Suprapubic skin (tissue), 4 donors: ENCODE measurements around the gene C5AR2.

Experiments
- CTCF ChIP-seq, 2 donors: fragments of 200-600 bp in 1 of 2; fragments of 450-650 bp in 1 of 2; sonication (generic) in 1 of 2; IDR thresholded peaks; one replicate each; pipeline ENCODE4 v1.5.1; 2016 to 2019; ENCODE audit warnings: antibody characterized with exemption in 2 of 2, mild to moderate bottlenecking in 1 of 2, moderate library complexity in 1 of 2
- POLR2A ChIP-seq, 2 donors: fragments of 450-650 bp; IDR thresholded peaks; one replicate each; pipeline ENCODE4 v1.6.1; 2017; ENCODE audit warnings: antibody characterized with exemption in 2 of 2, mild to moderate bottlenecking in 2 of 2, moderate library complexity in 2 of 2
- POLR2AphosphoS5 ChIP-seq, 3 donors: sonication (generic); formaldehyde crosslinking; IDR thresholded peaks; one replicate each; pipeline ENCODE4 v1.6.1; 2017; ENCODE audit warnings: antibody characterized with exemption in 3 of 3

- TF ChIP-seq CTCF (IDR thresholded peaks at IDR 0.05) (no peak), POLR2A (IDR thresholded peaks at IDR 0.05) (no peak), POLR2AphosphoS5 (IDR thresholded peaks at IDR 0.05) (no peak)
Measured at GRCh38 chr19:47390533-47391488, 58.8 kb downstream of the C5AR2 start.
